T1000 (cell line): ENCODE results near the gene CCNJL.

Experiments
- DNase-seq: peaks from one replicate; lab custom pipeline; 2025; ENCODE audit warnings: mixed read lengths; lab: John Stamatoyannopoulos, UW

The CCNJL gene

DNA sequence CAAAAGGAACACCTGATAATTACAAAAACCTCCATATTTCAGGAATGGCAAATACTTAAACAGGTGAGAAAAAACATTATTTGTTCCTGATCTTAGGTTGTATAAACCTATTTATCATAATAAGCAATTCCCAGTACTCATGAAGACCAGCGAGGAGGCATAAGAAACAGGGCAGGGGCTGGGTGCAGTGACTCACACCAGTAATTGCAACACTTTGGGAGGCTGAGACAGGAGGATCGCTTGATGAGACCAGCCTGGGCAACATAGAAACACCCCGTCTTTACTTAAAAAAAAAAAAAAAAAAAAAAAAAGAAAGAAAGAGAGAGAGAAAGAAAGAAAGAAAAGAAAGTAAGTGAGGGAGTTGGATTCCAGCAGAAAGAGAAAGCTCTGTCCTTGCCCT, 21.6 kb downstream of the CCNJL start:
- DNase-seq, result no peak

DNA sequence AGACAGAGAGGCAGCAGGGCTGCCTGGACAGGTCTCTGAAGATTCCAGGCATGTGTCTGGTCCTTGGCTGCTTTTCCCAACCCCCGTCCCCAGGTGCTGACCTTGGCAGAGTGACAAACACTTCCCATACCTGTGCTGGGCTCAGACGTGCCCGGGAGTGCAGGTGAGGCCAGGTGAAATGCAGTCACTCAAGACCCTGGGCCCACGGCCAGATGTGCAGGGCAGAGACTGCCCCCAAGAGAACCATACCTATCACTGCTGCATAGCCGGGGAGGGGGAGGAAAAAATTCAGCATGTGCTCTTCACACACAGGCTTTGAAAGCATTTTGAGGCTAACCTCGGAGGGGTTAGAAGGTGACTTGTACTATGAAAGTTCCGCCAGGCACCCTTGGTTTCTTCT, 22.6 kb downstream of the CCNJL start:
- DNase-seq, result no peak

DNA sequence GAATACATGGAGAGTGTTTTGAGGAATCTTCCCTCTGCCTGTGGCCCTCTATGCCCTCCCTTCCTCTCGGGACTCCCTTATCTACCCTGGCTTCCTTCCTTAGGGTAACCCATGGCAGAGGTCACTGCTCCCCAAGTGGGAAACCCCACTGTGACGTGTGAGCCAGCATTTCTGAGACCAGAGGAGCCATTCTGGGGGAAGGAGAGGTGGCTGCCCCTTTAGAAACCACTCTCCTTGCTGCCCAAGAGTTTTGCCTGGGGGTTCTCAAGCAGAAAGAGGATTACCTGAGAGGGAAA, 23.1 kb downstream of the CCNJL start:
- DNase-seq, result no peak

DNA sequence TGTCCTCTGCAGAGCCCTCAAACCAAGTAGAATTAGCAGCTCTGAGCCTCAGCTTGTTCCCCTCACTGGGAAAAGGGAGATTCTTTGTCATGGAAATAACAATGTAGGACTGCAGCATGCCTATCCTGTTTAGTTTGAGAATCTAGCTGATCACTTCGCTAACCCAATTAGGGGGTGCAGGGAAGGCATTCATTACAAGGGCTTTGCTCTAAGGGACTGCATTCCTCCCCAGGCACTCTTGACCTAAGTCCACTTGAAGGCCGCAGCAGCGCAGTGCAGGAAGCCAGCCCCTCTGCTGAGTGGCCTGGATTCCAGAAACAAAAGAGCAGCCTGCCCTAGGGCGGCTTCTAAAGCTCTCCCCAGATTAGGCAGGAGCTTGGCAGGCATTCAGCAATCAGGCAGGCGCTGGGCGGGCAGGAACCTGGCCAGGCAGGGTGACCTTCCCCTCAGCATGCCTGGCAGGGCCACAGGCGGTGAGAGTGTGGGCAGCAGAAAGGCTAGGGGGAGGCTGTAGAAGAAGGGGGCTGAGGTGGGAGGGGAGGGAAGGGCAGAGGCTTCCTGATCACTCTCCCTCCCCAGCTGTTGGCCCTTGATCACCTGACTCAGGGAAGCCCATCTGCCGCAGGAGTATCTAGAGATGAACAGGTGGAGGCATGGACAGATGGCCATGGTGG, 24.8 kb downstream of the CCNJL start:
- peak; percentile 10 for DNase-seq

DNA sequence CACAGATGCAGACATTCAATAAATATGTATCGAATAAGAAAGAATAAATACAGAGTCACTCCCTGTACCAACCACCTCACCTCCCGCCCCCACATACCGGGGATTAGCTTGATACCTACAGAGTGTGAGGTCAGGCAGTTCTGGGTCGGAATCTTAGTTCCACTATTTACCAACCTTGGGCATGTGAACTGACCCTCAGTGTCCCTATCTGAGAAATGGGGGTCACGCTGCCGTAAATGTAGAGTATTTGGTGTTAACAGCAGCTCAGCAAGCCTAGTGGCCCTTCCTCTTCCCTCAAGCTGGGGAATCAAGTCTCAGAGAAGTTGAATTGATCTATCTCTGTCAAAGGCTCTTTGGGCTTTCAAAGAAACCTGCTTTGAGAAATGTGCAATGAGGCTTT, 25.4 kb downstream of the CCNJL start:
- no peak for DNase-seq

DNA sequence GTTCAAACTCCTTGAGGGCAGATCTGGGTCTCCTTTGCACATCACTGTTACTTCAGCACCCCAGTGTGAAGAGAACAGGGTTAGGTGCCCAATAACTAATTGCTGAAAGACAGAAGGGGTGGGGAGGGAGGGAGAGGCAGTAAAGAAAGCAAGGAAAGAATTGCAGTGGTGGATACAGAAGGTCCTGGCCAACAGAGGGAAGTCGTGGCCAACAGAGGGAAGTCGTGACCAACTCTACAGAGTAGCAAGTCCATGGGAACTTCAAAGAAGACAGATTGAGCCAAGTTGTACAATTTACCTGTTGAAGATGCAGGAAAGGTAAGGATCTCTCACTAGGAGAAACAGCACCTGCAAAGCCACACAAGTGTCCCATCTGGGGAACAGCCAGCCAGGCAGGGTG, 27.0 kb downstream of the CCNJL start:
- DNase-seq, result no peak

DNA sequence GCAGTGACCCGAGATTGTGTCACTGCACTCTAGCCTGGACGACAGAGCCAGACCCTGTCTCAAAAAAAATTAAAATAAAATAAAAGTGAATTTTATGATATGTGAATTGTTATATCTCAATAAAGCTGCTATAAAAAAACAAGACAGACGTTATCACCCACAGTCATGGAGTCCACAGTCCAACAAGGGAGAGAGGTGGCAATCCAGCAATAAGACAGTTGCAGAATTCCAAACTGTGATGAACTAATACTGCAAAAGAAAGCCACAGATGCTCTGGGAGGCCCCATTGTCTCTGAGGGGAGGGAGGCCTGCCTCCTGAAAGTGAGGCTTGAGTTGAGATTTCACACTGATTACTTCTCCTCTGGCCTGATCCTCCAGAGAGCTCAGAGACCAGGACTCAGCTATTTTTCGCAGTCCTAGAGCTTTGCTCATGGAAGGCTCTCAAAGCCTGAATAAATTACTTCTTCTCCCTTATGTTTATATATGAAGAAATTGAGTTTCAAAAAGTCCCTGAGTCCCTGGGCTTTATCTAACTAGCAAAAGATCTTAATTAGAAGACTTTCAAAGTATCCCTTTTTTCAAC, 28.0 kb downstream of the CCNJL start:
- no peak for DNase-seq

DNA sequence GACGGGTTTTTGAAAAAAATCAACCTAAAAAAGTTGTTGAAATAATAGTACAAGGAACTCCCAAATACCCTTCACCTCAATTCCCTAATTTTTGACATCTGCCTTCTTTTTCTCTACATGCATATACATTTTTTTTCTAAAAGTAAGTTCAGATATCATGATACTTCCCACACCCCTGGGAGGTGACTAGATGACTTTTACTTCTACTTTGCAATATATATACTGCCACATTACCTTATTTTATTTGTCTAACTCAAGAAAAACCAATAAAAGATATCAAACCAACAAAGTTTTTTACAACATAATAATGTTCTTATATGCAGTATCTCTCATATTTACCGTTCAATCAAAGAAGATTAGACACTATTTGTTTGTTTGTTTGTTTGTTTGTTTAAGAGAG, 31.1 kb downstream of the CCNJL start:
- DNase-seq, result no peak

DNA sequence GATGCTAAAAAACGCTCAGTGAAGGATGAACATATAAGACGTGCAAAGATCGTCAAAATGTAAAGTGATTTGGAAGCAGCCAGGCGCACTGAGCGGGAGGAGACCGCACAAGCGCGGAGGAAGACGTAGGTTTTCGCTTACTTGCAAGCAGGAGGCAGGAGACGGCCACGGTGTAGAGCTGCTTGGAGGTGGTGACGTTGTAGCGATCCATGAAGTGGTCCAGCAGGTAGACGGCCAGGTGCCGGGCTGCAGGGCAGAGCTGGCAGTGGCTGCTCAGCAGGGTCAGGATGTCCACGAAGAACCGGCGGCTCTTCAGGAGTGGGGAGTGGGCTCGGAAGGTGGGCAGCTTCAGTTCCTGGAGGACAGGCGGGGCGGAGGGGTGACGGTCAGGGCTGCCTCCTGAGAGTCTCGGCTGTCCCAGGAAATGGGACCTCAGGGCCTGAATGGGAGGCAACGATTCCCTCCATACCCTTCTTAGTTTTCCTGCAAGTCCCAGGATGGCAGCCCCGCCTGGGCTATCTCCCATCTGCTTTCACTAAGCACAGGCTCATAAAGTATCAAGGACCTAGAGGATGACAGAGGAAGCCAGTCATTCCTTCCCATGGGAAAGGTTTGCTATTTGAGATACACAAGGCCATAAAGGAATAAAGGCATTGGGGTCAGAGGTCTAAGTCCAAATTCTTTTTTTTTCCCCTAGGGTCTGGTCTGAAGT, 31.8 kb downstream of the CCNJL start:
- no peak for DNase-seq

DNA sequence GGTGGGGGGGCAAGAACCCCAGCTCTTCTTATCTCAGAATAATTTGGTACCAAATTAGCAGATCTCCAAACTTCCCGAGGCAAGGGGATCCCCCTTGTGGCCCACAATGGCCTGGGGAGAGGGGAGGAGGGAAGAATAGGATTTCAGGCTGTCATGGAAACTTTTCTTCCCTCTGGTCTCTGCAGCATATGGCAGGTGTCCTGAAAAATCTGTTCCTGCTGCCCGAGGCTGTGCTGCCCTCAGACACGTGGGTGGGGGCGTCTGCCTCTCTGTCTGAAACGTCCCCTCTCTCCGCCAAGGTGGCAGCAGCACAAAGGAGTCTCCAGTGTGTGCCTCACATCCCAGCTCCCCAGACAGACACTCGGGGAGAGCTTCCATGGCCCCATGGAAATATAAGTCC, 34.0 kb downstream of the CCNJL start:
- no peak for DNase-seq

DNA sequence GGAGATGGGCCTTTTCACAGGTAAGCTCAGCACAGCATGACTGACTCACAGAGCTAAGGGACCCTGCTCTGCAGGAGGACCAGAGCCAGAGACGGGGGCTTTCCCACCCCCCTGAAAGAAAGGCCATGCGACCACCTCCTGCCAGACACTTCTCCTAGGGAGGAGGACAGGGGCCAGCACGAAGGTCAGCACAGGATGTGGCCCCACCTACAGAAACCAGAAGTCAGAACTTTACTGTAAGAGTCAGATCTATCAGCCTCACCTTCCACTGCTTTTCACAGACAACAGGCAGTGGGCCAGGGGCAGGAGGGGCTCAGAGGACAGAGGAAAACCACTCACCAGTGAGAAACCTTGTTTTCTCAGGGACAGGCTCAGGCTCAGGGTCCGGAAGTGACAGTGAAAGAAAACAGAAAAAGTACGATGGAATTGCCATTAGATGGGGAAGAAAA, 37.9 kb downstream of the CCNJL start:
- DNase-seq, result no peak

DNA sequence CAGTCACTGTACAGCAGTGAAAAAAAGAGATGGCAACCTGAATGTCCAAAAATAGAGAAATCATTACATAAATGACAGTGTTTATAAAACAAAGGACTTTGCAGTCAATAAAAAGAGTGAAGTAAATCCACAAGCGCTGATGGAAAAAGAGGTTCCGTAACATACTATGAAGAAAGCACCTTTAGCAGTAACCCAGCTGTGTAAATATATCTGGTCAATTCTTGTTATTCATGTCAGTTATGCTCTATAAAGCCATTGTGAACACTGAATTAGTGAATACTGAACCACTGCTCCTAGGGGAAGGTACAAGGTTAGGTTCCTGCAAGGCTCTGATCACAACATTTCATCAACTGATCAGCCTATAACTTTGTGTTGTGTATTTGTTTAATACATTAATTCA, 39.5 kb downstream of the CCNJL start:
- no peak for DNase-seq

DNA sequence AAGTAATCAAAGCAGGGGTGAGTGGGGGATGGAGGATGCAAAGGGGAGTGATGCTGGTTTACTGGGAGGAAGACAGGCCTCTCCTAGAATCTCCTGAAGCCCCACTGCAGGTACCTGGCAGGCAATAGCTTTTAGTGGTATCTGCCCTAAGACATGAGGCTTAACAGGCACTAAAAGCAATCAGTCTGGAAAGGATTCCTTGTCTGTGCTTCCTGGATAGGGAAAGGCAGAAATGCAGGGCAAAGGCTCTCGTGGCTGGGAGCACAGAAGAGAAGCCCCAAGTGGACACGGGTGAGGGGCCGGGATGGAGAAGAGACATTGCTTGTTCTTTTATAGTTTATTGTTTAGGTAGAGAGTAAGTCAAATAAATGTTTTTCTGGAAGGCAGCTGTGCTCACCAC, 40.1 kb downstream of the CCNJL start:
- no peak for DNase-seq

DNA sequence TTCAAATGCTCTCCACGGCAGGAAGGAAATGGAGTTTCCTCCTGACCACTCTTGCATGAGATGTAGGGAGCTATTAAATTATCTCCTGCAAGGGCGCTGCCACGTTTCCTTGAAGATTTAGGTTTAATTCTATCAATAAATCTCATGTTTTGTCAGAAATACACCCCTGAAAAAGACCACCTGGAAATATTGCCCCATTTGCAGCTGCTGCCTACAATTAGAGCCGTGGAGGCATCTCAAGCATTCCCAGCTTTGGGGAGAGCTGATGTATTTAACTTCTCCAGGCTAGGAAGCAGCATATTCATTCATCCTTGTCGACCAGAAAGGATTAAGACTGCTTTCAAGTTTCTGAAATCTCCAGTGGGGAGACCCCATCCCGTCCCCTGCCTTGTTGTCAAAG, 40.5 kb downstream of the CCNJL start:
- no peak for DNase-seq

DNA sequence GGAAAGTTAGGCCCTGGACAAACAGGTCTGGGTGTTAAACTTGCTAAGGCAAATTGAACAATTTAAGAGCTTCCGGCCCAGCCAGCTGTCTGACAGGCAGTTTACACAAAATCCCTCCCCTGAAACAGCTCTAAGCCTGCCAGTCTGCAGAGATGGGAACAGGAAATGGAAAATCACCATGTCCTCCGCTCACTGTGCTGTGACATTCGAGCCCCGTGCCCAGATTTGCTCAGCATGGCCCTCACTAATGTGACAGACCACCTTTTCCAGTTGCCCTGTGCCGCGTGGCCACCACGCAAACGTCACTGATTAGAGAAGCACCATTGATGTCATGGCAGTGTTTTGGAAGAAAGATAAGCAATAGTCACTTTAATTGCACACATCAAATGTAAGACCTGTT, 41.0 kb downstream of the CCNJL start:
- DNase-seq, result no peak

DNA sequence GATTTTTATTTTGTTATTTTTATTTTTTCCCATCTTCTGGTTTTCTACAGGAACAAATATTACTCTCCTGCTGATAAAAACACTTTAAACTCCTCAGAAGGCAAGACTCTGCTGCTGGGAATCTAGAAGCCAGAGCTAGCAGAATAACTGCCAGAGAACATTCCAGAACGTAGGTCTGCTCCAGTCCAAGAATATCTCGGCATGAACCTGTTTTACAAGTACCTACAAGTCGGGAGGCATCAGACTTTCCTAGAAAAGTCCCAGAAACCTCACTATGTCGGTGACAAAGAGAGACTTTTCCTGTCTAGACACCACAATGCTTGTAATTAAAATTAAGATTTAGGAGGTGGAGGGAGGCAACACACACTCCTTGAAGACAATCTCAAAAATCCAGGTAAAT, 41.7 kb downstream of the CCNJL start:
- no peak for DNase-seq

DNA sequence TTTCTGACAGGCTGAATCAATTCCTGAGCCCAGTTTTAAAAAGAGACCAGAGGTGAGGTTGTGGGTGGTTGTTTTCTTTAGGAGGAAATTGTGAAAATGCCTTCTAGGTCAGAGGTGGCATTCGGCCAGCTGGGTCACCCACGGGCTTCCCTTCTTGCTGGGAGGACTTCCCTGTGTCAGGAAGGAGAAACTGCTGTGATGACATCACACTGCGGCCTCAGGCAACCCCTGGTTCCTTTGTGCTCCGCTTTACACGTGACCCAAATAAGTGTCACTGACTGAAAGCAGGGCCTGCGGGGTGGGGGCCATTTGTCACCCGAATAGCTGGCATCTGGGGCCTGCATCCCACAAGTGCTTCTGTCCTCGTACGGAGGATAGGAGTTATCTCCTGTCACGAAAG, 43.3 kb downstream of the CCNJL start:
- DNase-seq, result no peak

DNA sequence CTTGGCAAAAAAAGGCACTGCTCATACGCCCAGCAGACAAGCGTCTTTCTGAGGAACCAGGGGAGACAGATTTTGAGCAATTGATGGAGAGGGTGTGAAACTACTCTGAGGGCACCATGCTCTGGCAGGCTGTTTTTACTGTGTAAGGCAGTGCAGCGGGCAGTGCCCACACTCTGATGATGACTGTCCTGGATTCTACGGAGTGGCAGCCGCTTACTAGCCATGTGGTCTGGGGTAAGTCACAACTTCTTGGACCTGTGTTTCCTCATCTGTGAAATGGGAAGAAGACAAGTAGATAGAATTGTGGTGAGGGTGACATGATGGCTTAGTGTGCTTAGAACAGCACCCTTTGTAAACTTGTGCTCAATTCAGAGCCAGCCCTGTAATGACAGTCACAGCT, 44.2 kb downstream of the CCNJL start:
- DNase-seq, result no peak

DNA sequence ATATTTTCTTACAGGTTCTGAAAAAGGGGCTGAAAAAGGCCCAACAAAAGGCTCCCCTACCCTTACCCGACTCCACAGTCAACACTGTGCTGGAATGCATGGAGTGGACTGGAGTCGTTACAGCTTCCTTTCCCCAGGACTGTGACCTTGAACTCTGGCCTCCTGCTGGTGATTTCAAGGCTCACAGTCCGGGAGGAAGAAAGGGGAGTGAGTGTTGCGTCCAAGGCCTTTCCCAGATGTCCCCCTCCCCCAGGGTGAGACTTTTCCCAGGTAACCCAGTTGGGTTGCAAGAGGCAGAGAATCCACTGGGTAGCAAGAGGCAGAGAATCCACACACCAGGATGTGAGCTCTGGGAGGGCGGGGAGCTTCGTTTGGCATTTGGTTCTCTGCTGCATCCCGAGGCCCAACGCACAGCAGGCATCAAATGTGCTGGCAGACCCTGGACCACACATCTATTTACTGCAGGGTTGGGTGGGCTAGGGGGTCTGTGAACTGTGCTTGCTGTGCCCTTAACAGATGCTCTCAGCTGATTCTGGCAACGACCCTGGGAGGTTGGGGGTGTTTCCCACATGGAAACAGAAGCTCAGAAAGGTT, 45.5 kb downstream of the CCNJL start:
- DNase-seq, result no peak

DNA sequence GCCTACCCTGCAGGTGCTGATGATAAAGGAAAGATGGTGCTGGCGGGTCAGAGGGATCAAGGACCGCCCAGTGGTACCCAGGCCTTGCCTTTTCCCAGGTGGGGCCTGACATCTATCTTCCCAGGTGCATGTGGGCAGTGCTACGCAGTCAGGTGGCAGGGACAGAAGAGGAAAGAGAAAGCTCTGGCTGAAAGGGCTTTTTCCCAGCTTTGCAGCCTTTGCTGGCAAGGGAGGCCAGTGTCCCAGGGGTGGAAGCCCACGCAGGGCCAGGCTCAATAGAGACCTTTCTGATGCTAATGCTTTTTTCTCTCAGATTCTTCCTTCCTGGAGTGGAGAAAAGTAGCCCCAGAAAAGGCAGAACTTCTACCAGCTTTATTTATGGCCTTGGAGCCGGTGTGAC, 46.3 kb downstream of the CCNJL start:
- DNase-seq, result no peak

DNA sequence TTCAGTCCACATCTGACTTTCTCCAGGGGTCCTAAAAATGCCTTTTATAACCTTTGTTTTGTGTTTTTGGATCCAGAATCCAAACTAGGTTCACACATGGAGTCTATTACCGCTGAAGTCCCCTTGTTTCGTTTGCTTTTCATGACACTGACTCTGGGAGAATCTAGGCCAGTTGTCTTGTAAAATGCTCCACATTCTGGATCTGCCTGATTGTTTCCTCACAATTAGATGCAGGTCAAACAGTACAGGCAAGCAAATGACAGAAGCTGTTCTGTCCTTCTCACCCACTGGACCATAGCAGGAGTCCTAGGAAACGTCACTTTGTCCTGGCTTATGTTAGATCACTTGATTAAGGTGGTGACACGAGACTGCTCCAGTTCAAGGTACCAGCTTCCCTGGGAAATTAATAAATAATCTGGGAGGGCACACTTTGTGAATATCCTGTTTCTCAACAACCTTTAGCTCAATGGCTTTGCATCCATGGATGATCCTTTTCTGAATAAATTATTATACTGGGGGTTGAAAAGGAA, 49.0 kb downstream of the CCNJL start:
- DNase-seq, result no peak

DNA sequence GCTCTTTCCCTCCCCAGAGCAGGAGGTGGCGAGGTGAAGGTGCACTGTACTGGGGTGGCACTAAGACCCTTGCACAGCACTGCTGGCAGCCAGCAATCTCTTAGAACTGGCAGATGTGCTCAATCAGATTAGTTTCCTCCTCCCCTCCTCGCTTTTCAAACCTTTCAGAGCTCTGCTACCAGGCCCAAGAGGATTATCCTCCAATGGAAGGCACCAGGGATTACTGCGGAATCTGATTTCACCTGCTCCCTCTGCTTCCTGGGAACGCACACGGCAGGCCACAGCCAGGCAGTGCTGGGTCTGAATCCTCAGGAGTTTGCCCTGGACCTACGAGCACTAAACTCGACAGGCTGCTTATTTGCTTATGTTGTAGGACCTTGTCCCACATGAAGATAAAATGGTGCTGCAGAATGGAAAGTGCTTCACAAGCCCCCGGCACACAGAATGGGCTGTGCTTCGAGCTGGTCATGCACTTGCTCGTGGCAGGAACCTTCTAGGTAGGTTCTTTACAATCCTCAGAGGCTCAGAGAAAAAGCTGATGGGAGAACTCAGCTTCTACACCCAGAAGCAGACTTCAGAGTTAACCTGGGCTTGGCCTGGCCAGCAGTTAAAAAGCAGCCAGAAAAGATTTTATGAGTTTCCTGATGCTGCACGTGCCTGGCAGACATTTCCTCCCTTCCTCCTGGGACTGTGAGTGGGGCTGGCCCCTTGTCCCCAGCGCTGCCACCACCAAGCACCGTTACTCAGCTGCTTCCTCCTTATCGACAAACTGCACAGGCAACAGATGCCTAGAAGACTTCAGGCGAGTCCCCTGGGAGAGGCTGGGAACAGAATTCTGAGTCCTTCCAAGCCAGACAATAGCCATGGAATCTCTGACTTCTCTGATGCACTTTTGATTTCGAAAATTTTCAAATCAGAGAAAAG, 50.0 kb downstream of the CCNJL start:
- DNase-seq, result no peak
